Right atrium auricular region (tissue), 2 donors: ENCODE results near the gene FAM219B. TPM values are rescaled to one million over a fixed set of nuclear protein-coding genes. Genes with fewer than 3 reads are reported as not detected.

ENCODE experiments used
- DNase-seq: peaks from one replicate; pipeline ENCODE4 v3.0.0-alpha.2; 2019; ENCODE audit warnings: low spot score
- H3K27ac ChIP-seq, 2 donors: fragments of 200-600 bp; sonication (generic); 1 replicate in 1 of 2; 2 replicates in 1 of 2; pipeline ENCODE4 v1.5.1; 2016 to 2019
- H3K27me3 ChIP-seq, 2 donors: fragments of 200-600 bp; sonication (generic); one replicate each; pipeline versions ENCODE4 v1.5.1 to v1.6.0; 2017 to 2019
- H3K36me3 ChIP-seq: fragments of 200-600 bp; sonication (generic); one replicate; pipeline ENCODE4 v1.5.1; 2016
- H3K4me1 ChIP-seq, 2 donors: fragments of 200-600 bp; sonication (generic); one replicate each; pipeline versions ENCODE4 v1.5.1 to v1.6.0; 2017 to 2019
- H3K4me3 ChIP-seq, 2 donors: fragments of 200-600 bp; sonication (generic); 1 replicate in 1 of 2; 2 replicates in 1 of 2; pipeline ENCODE4 v1.5.1; 2017 to 2019; ENCODE audit warnings: mild to moderate bottlenecking in 1 of 2, moderate library complexity in 1 of 2
- H3K9me3 ChIP-seq, 2 donors: fragments of 200-600 bp; sonication (generic); one replicate each; pipeline ENCODE4 v1.5.1; 2019
- CTCF ChIP-seq, 2 donors: fragments of 200-600 bp; sonication (generic); IDR thresholded peaks; one replicate each; pipeline ENCODE4 v1.5.1; 2019; ENCODE audit warnings: antibody characterized with exemption in 2 of 2
- total RNA-seq, 2 donors: library from RNA; depleted of rRNA; stranded (reverse); fragments of >200 nt; gene quantifications; one replicate each; pipeline ENCODE4 v1.1.0, GENCODE V29; 2016

The FAM219B gene
- total RNA-seq, 2 donors from 2014 or later = 46.9 to 53.3 TPM

- Histone ChIP-seq H3K36me3 (no peaks in the 10 kb centered on the region), H3K27me3 (no peaks in the 10 kb centered on the region), H3K4me1 (peaks cover 0 to 70% of the 10 kb centered on the region in 2 donors), H3K27ac (peak overlapping the region; percentile 76 to 93), H3K4me3 (no peak overlapping the region), H3K9me3 (no peaks in the 10 kb centered on the region)
- TF ChIP-seq CTCF (IDR thresholded peaks at IDR 0.05) = no peak
- no peak for DNase-seq
These were observed 41.3 kb downstream of the FAM219B start for GRCh38 chr15:74865316-74865715.

- Histone ChIP-seq H3K36me3 (no peaks in the 10 kb centered on the region), H3K9me3 (no peaks in the 10 kb centered on the region), H3K27me3 (no peaks in the 10 kb centered on the region), H3K27ac (peak overlapping the region; percentile 76 to 93), H3K4me3 (no peak overlapping the region), H3K4me1 (peaks cover 0 to 70% of the 10 kb centered on the region in 2 donors)
- no peak for TF ChIP-seq CTCF (IDR thresholded peaks at IDR 0.05)
- DNase-seq = no peak
These were observed 42.4 kb downstream of the FAM219B start for GRCh38 chr15:74864296-74864695.

GRCh38 chr15:74863239-74864056, 43.2 kb downstream of the FAM219B start:
- no peak overlapping the region for H3K4me3 ChIP-seq
- peaks cover 0 to 70% of the 10 kb centered on the region in 2 donors for H3K4me1 ChIP-seq
- no peaks in the 10 kb centered on the region for H3K27me3 ChIP-seq
- no peaks in the 10 kb centered on the region for H3K9me3 ChIP-seq
- TF ChIP-seq CTCF (IDR thresholded peaks at IDR 0.05) = no peak
- H3K36me3 ChIP-seq = no peaks in the 10 kb centered on the region
- no peak for DNase-seq
- H3K27ac ChIP-seq = peak overlapping the region; percentile 76 to 93

- Histone ChIP-seq H3K27ac (peak overlapping the region; percentile 12 to 14), H3K9me3 (no peaks in the 10 kb centered on the region), H3K4me1 (peaks cover 3 to 54% of the 10 kb centered on the region in 2 donors), H3K27me3 (no peaks in the 10 kb centered on the region), H3K36me3 (peaks cover 12% of the 10 kb centered on the region), H3K4me3 (no peak overlapping the region)
- DNase-seq = no peak
- no peak for TF ChIP-seq CTCF (IDR thresholded peaks at IDR 0.05)
These were observed 48.3 kb downstream of the FAM219B start for GRCh38 chr15:74858369-74858740.

GRCh38 chr15:74857671-74858368, 48.8 kb downstream of the FAM219B start:
- no peaks in the 10 kb centered on the region for H3K9me3 ChIP-seq
- no peak for DNase-seq
- H3K27ac ChIP-seq = peak overlapping the region; percentile 14 to 25
- peaks cover 17% of the 10 kb centered on the region for H3K36me3 ChIP-seq
- no peak overlapping the region for H3K4me3 ChIP-seq
- no peaks in the 10 kb centered on the region for H3K27me3 ChIP-seq
- H3K4me1 ChIP-seq = peaks cover 3 to 49% of the 10 kb centered on the region in 2 donors
- TF ChIP-seq CTCF (IDR thresholded peaks at IDR 0.05) = no peak
